ENCODE results near the gene DNAH8.

Gene DNAH8

DNA sequence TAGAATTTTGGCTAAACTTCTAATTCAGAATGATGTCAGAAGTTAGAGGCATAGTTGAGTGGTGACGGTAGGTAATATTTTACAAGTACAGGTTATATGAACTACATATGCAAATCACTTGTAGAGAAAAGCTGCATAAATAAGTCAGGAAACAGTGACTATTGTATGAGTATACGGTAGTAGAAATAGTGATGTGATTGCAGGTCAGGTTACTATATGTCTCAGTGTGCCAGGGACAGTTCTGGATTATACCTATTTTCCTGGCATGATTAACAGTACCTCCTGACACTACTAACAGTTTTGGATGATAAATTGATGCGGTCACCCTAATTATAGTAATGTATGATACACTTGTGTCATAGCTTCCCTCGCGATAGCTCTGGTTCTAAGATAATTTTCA is 9.2 kb downstream of the DNAH8 start:
- Histone ChIP-seq H3K4me3 (IDR thresholded peaks at IDR 0.05; ENCODE audit: insufficient read depth, low read depth, low read length) (no peak overlapping the region), H3K36me3 (ENCODE audit: insufficient read depth) (no peaks in the 10 kb centered on the region), H3K79me2 (ENCODE audit: insufficient read depth, low read depth) (no peaks in the 10 kb centered on the region), H4K20me1 (ENCODE audit: insufficient read depth) (no peaks in the 10 kb centered on the region), H3K4me2 (no peak overlapping the region), H2AFZ (ENCODE audit: low read depth) (no peak overlapping the region), H3K9ac (no peak overlapping the region), H3K27ac (no peak overlapping the region), H3K4me1 (ENCODE audit: low read depth, poor library complexity, severe bottlenecking) (peaks cover 18% of the 10 kb centered on the region), H3K27me3 (ENCODE audit: insufficient read depth, low read depth) (no peaks in the 10 kb centered on the region)
- TF ChIP-seq, protein P1, sequence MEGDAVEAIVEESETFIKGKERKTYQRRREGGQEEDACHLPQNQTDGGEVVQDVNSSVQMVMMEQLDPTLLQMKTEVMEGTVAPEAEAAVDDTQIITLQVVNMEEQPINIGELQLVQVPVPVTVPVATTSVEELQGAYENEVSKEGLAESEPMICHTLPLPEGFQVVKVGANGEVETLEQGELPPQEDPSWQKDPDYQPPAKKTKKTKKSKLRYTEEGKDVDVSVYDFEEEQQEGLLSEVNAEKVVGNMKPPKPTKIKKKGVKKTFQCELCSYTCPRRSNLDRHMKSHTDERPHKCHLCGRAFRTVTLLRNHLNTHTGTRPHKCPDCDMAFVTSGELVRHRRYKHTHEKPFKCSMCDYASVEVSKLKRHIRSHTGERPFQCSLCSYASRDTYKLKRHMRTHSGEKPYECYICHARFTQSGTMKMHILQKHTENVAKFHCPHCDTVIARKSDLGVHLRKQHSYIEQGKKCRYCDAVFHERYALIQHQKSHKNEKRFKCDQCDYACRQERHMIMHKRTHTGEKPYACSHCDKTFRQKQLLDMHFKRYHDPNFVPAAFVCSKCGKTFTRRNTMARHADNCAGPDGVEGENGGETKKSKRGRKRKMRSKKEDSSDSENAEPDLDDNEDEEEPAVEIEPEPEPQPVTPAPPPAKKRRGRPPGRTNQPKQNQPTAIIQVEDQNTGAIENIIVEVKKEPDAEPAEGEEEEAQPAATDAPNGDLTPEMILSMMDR (conservative IDR thresholded peaks at IDR 0.05; ENCODE audit: low read depth, low read length), result no peak

DNA sequence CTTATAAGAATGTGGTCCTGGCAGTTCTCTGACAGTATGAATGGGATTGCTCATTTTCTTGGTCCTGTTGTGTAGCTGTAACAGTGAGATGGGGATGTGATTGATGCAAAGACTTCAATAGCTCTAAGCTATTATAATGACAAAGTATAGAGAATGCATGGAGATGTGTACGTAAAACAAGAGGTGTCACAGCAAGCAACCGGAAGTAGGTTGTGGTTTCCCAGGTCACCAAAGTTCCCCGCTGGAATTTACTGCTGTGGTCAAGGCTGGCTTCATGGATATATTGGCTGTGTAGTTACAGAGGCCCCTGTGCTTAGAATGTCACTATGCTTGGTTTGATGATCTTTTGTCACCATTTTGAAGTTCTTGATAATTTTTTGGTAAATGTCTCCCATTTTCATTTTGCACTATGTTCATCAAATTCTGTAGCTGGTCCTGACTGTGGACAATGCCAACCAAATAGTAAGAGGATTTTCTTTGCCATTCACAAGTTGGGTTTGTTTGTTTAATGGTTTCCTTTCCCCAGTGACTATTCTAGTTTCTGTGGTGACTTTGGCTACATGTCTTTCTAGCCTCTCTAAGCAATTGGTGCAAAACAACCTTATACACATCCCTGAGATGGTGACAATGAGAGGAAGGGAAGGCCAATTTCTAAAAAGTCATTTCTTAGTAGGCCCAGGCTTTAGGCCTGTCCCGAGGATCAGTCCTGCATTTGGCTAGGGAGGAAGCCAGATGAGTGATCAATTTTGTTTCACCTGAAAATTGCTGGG is 10.5 kb downstream of the DNAH8 start:
- Histone ChIP-seq H3K27ac (no peak overlapping the region; the same call in 1 of the 2 replicates), H3K4me3 (IDR thresholded peaks at IDR 0.05; ENCODE audit: insufficient read depth, low read depth, low read length) (no peak overlapping the region), H4K20me1 (ENCODE audit: insufficient read depth) (no peaks in the 10 kb centered on the region), H3K4me1 (ENCODE audit: low read depth, poor library complexity, severe bottlenecking) (peaks cover 18% of the 10 kb centered on the region), H3K27me3 (ENCODE audit: insufficient read depth, low read depth) (no peaks in the 10 kb centered on the region), H3K9ac (no peak overlapping the region), H3K36me3 (ENCODE audit: insufficient read depth) (no peaks in the 10 kb centered on the region), H3K79me2 (ENCODE audit: insufficient read depth, low read depth) (no peaks in the 10 kb centered on the region), H3K4me2 (peak overlapping the region; percentile 19), H2AFZ (ENCODE audit: low read depth) (no peak overlapping the region)
- TF ChIP-seq, protein P1 (conservative IDR thresholded peaks at IDR 0.05; ENCODE audit: low read depth, low read length), result no peak

DNA sequence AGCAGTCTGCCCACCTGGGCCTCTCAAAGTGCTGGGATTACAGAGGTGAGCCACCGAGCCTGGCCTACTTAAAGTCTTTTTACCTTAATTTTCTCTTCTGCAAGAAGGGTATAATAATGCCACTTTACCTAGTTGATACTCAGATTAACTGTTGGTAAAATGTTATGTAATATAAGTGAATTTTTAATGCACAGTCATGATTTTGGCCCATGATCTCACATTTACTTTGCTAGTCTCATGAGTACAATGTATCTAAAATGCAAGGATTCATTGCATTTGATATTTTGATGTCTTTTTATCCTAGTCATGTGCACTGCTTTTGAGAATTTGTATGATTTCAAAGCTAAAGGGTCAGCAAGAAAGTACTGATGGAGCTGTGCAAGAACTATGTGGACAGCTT is 13.1 kb downstream of the DNAH8 start:
- Histone ChIP-seq H3K4me3 (IDR thresholded peaks at IDR 0.05; ENCODE audit: insufficient read depth, low read depth, low read length) (no peak overlapping the region), H3K27me3 (ENCODE audit: insufficient read depth, low read depth) (no peaks in the 10 kb centered on the region), H3K4me2 (no peak overlapping the region), H4K20me1 (ENCODE audit: insufficient read depth) (no peaks in the 10 kb centered on the region), H3K36me3 (ENCODE audit: insufficient read depth) (no peaks in the 10 kb centered on the region), H3K79me2 (ENCODE audit: insufficient read depth, low read depth) (no peaks in the 10 kb centered on the region), H3K9ac (no peak overlapping the region), H2AFZ (ENCODE audit: low read depth) (no peak overlapping the region), H3K4me1 (ENCODE audit: low read depth, poor library complexity, severe bottlenecking) (peaks cover 18% of the 10 kb centered on the region), H3K27ac (no peak overlapping the region)
- TF ChIP-seq, protein P1 (conservative IDR thresholded peaks at IDR 0.05; ENCODE audit: low read depth, low read length), result no peak

DNA sequence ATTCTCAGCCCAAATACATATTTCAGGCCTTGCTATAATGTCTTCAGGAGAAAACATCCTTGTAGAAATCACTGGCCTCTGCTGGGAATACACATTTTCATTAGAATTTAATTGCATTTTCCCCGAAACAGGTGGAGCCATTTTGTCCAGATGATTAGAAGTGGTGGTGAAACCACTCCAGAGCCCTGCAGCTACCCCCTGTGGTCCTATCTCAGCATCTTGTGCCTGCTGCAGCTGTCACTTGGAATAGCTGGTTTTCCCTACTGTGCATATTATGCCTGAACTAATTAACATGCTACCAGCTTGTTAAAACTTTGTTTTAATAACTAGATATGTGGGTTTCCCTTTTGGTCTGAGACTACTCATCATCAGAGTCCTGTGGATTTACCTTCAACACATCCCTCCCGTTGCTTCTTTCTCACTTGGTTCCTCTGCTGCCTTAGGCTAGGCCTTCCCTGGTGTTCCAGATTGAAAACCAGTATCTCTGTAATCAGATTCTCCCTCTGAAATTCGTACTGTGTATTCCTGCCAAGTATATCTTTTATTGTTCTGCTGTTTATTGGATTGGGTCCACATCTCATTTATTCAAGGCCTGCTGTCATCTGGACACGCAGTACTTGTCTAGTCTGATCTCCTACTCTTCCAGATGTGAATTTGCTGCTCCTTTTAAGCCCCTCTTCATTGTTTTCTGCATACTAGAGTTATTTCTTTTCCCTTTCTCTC is 15.2 kb downstream of the DNAH8 start:
- Histone ChIP-seq H3K9ac (no peak overlapping the region), H3K4me1 (ENCODE audit: low read depth, poor library complexity, severe bottlenecking) (peaks cover 12% of the 10 kb centered on the region), H3K4me3 (IDR thresholded peaks at IDR 0.05; ENCODE audit: insufficient read depth, low read depth, low read length) (no peak overlapping the region), H4K20me1 (ENCODE audit: insufficient read depth) (no peaks in the 10 kb centered on the region), H3K27ac (no peak overlapping the region), H2AFZ (ENCODE audit: low read depth) (no peak overlapping the region), H3K79me2 (ENCODE audit: insufficient read depth, low read depth) (no peaks in the 10 kb centered on the region), H3K4me2 (no peak overlapping the region), H3K27me3 (ENCODE audit: insufficient read depth, low read depth) (no peaks in the 10 kb centered on the region), H3K36me3 (ENCODE audit: insufficient read depth) (no peaks in the 10 kb centered on the region)
- TF ChIP-seq, protein P1 (conservative IDR thresholded peaks at IDR 0.05; ENCODE audit: low read depth, low read length), result no peak

Measured in KMS-11 (cell line).